ENCODE data around the gene ACVR2A.
A peak's percentile ranks its signal among the peaks of the same experiment; 100 is the strongest.

The ACVR2A gene

GRCh38 chr2:147826278-147827087, 18.3 kb upstream of the ACVR2A start:
- no peak for TF ChIP-seq CTCF (IDR thresholded peaks at IDR 0.05; ENCODE audit: low read depth, low read length)
- DNase-seq (ENCODE audit: extremely low read depth, low read depth): no peak

DNA sequence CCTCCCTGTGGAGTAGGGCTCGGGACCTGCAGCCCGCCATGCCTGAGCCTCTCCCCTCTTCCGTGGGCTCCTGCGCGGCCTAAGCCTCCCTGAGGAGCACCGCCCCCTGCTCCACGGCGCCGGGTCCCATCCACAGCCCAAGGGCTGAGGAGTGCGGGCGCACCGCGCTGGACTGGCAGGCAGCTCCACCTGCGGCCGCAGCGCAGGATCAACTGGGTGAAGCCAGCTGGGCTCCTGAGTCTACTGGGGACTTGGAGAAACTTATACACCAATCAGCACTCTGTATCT, 17.8 kb upstream of the ACVR2A start:
- no peak for TF ChIP-seq CTCF (IDR thresholded peaks at IDR 0.05; ENCODE audit: low read depth, low read length)
- DNase-seq (ENCODE audit: extremely low read depth, low read depth): no peak

GRCh38 chr2:147829106-147829505, 15.7 kb upstream of the ACVR2A start:
- peak; percentile 52 for DNase-seq (ENCODE audit: extremely low read depth, low read depth)
- no peak for TF ChIP-seq CTCF (IDR thresholded peaks at IDR 0.05; ENCODE audit: low read depth, low read length)

- TF ChIP-seq CTCF (IDR thresholded peaks at IDR 0.05; ENCODE audit: low read depth, low read length): no peak
- no peak for DNase-seq (ENCODE audit: extremely low read depth, low read depth)
Observed at GRCh38 chr2:147836099-147836498, 8.7 kb upstream of the ACVR2A start.

GRCh38 chr2:147843391-147843863, 1.4 kb upstream of the ACVR2A start:
- no peak for DNase-seq (ENCODE audit: extremely low read depth, low read depth)
- no peak for TF ChIP-seq CTCF (IDR thresholded peaks at IDR 0.05; ENCODE audit: low read depth, low read length)

- peak; percentile 77 for DNase-seq (ENCODE audit: extremely low read depth, low read depth)
- peak; percentile 27 for TF ChIP-seq CTCF (IDR thresholded peaks at IDR 0.05; ENCODE audit: low read depth, low read length)
Observed at GRCh38 chr2:147843864-147844696, 749 bp upstream of the ACVR2A start.

- TF ChIP-seq CTCF (IDR thresholded peaks at IDR 0.05; ENCODE audit: low read depth, low read length): no peak
- no peak for DNase-seq (ENCODE audit: extremely low read depth, low read depth)
Observed at GRCh38 chr2:147845411-147845971, 662 bp downstream of the ACVR2A start.

Measured in AG09319 (cell line).